Measurements from ENCODE around the gene KLHDC4.
"Not testable (repeated sequence)": the region's sequence is repeated elsewhere in the genome, so short reads cannot be mapped to it uniquely, and the experiment has no call there.

Gene KLHDC4

DNA sequence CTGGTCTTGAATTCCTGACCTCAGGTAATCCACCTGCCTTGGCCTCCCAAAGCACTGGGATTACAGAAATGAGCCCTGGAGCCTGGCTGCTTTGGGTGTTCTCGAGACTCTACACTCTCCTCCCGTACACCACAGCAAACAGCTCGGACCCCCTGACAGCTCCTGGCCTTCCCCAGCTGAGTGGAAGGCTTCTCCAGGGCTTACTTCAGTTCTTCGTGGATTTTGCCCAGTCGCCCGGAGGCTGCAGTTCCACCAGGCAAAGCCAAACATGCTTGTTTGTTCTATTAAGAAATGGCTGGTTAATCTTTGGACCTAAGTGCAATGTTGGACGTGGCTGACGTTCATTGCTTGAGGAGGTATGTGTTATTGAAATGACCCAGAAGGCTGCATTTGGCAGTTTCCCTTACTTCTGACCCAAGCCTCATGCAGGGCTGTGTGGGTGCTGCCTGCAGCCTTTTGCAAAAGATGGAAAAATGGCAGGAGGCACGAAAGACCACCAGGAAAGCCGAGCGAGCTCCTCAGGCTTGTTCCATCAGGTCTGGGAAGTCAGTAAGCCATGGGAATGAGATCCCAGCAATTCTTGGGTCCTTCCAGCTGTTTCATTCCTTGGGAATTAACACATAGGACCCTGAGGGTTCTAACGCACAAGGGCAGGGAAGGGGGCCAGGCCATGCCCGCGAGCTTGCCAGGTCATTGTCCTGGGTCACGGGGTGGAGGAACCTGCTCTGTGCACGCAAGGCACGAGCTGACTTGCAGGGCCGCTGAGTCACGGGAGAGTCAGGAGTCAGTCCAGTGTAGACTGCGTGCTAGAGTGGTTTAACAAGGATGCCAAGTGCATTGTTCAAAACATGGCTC is 23.9 kb upstream of the KLHDC4 start:
- POLR2A ChIA-PET (ENCODE audit: low non-redundant PET), result interaction anchor here (0.5 to 1.7 kb wide), 4 partner anchors 9 to 24 kb away, joined by 3 to 12 read pairs (median 4); partner anchors contain the start of gene KLHDC4
- DNase-seq (ENCODE audit: low spot score), result peak; percentile 94
- CTCF ChIA-PET, result interaction anchor here (0.6 to 3.3 kb wide), 5 partner anchors 10 to 81 kb away, joined by 3 to 21 read pairs (median 8); no protein-coding TSS in a partner anchor
- TF ChIP-seq, protein P1, sequence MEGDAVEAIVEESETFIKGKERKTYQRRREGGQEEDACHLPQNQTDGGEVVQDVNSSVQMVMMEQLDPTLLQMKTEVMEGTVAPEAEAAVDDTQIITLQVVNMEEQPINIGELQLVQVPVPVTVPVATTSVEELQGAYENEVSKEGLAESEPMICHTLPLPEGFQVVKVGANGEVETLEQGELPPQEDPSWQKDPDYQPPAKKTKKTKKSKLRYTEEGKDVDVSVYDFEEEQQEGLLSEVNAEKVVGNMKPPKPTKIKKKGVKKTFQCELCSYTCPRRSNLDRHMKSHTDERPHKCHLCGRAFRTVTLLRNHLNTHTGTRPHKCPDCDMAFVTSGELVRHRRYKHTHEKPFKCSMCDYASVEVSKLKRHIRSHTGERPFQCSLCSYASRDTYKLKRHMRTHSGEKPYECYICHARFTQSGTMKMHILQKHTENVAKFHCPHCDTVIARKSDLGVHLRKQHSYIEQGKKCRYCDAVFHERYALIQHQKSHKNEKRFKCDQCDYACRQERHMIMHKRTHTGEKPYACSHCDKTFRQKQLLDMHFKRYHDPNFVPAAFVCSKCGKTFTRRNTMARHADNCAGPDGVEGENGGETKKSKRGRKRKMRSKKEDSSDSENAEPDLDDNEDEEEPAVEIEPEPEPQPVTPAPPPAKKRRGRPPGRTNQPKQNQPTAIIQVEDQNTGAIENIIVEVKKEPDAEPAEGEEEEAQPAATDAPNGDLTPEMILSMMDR (conservative IDR thresholded peaks at IDR 0.05; ENCODE audit: low read depth), result no peak
- H3K27ac ChIP-seq, result peak overlapping the region; percentile 100

DNA sequence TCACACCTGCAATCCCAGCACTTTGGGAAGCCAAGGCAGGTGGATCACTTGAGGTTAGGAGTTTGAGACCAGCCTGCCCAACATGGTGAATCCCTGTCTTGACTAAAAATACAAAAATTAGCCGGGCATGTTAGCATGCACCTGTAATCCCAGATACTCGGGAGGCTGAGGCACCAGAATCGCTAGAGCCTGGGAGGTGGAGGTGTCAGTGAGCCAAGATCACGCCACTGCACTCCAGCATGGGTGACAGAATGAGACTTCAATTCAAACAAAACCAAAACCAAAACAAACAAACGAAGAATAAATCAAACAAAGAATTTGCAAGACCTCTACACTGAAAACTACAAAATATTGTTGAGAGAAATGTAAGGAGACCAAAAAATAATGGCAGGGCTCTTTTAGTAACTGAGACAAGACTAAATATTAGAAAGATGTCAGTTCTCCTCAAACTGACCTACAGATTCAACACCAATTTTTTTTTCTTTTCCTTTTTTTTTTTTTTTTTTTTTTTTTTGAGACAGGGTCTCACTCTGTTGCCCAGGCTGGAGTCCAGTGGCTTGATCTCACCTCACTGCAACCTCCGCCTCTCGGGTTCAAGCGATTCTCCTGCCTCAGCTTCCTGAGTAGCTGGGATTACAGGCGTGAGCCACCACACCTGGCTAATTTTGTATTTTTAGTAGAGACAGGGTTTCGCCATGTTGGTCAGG is 23.1 kb upstream of the KLHDC4 start:
- ChIA-PET POLR2A (ENCODE audit: low non-redundant PET) (interaction anchor here (1.2 kb wide), 1 partner anchor 10 kb away, joined by 5 read pairs; no protein-coding TSS in a partner anchor), CTCF (interaction anchor here (3.3 kb wide), 1 partner anchor 9 kb away, joined by 21 read pairs; no protein-coding TSS in a partner anchor)
- H3K27ac ChIP-seq, result peak overlapping the region; percentile 100
- DNase-seq (ENCODE audit: low spot score), result not testable (repeated sequence)

DNA sequence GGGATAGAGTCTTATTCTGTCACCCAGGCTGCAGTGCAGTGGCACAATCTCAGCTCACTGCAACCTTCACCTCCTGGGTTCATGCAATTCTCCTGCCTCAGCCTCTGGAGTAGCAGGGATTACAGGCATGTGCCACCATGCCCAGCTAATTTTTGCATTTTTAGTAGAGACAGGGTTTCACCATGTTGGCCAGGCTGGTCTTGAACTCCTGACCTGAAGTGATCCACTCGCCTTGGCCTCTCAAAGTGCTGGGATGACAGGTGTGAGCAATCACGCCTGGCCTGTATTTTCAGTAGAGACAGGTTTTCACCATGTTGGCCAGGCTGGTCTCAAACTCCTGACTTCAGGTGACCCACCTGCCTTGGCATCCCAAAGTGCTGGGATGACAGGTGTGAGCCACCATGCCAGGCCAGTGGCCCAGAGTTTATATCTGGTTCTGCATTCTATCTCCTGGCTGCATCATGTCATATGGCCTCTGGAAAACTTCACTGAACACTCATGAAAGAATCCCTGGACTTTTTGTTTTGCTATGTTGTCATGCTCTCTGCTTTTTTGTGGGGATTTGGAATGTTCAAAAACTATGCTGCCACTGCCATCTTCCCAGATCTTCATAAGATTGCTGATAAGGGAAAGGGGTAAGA is 21.8 kb upstream of the KLHDC4 start:
- POLR2A ChIA-PET (ENCODE audit: low non-redundant PET); CTCF ChIA-PET; DNase-seq (ENCODE audit: low spot score): not testable (repeated sequence)
- peak overlapping the region; percentile 100 for H3K27ac ChIP-seq

DNA sequence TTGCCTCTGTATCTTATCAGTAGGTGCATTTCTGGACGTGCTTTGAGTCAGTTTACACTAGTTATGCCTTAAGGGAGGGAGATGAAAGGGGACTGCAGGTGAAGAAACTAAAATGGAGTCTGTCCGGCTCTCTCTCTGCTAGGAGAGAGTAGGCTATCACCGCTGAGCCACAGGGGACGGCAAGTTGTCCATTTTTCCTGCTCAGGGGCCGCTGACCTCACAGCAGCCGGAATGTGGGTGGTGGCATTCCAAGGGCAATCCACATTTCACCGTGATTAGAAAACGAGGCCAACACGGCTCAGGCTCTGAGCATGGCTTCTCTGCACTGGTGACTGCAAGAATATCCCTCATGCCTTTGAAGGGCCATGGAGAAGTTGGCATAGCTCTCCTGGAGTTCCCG is 19.0 kb upstream of the KLHDC4 start:
- H3K27ac ChIP-seq, result peak overlapping the region; percentile 95
- DNase-seq (ENCODE audit: low spot score), result no peak
- TF ChIP-seq, protein P1 (conservative IDR thresholded peaks at IDR 0.05; ENCODE audit: low read depth), result no peak
- POLR2A ChIA-PET (ENCODE audit: low non-redundant PET), result interaction anchor here (0.6 kb wide), 1 partner anchor 65 kb away, joined by 3 read pairs; no protein-coding TSS in a partner anchor
- CTCF ChIA-PET, result no interaction called here

DNA sequence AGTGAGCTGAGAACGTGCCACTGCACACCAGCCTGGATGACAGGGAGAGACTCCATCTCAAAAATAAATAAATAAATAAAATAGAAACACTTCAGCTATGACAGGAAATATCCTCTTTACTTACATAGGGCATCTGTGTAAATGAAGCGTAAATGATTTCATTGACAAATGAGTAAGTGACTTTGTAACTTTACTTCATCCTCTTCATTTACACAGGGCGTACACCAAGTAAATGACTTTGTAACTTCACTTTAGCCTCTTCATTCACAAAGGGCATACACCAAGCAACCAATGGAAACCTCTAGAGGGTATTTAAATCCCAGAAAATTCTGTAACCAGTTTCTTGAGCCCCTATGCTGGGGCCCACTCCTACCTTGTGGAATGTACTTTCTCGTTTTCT is 16.2 kb upstream of the KLHDC4 start:
- DNase-seq (ENCODE audit: low spot score), result no peak
- TF ChIP-seq, protein P1 (conservative IDR thresholded peaks at IDR 0.05; ENCODE audit: low read depth), result no peak
- ChIA-PET CTCF (interaction anchor here (0.5 to 1.6 kb wide), 3 partner anchors 57 to 70 kb away, joined by 3 to 7 read pairs (median 3); no protein-coding TSS in a partner anchor), POLR2A (ENCODE audit: low non-redundant PET) (interaction anchor here (0.7 kb wide), 1 partner anchor 836 kb away, joined by 3 read pairs; no protein-coding TSS in a partner anchor)
- H3K27ac ChIP-seq, result peak overlapping the region; percentile 95

DNA sequence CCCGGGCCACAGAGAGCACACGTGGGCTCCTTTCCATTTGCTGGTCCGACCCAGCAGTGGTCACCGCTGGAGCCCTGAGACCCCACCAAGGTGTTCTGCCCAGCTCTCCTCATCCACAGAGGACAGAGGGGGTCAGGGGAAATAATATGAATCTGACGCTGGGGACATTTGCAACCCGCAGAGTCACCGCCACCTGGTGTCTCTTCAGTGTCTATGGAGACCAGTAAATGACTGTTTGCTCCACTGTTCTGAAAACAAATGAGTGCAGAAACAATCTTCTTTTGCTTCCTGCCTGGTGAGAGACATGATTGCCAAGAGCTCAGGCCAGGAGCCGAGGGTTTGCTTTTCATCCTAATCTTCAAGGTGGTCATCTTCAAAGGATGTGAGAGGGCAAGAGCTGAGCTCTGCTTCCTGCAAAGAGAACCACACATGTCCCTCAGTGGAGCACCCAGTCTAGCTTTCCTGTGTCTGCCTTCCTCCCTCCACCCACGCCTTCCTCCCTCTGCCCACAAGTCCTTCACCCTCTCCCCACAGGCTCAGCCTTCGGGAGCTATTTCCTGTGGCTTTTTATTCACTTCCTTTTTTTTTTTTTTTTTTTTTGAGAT is 14.7 kb upstream of the KLHDC4 start:
- TF ChIP-seq, protein P1 (conservative IDR thresholded peaks at IDR 0.05; ENCODE audit: low read depth), result no peak
- ChIA-PET POLR2A (ENCODE audit: low non-redundant PET) (interaction anchor here (1.0 kb wide), 1 partner anchor 10 kb away, joined by 4 read pairs; no protein-coding TSS in a partner anchor), CTCF (interaction anchor here (0.6 to 3.3 kb wide), 8 partner anchors 10 to 126 kb away, joined by 3 to 38 read pairs (median 12); no protein-coding TSS in a partner anchor)
- DNase-seq (ENCODE audit: low spot score), result no peak
- peak overlapping the region; percentile 95 for H3K27ac ChIP-seq

All from RWPE1 (cell line).